AG04449 (cell line): Measurements from ENCODE around the gene SLF2.

Experiments used
- CTCF ChIA-PET: fragments of 350-600 bp; formaldehyde crosslinking; extraction: SDS; loops from one replicate; lab custom pipeline; 2021; ENCODE audit warnings: antibody characterized with exemption; lab: Yijun Ruan, JAX
- POLR2A ChIA-PET: fragments of 400-600, 350-600 bp; formaldehyde crosslinking; extraction: SDS; loops from one replicate; lab custom pipeline; 2020; ENCODE audit warnings: antibody characterized with exemption, inconsistent platforms; lab: Yijun Ruan, JAX
- DNase-seq: peaks from one replicate; pipeline ENCODE4 v3.0.0-alpha.2; 2010; ENCODE audit warnings: low read depth, low spot score
- H3K4me3 ChIP-seq: 2 replicates; pipeline ENCODE4 v1.5.1; 2011; ENCODE audit warnings: low read depth, mild to moderate bottlenecking, control low read depth, low read length
- TF ChIP-seq, protein P1 (sequence below): IDR thresholded peaks from one replicate; pipeline ENCODE4 v1.5.1; 2011; ENCODE audit warnings: mild to moderate bottlenecking, moderate library complexity, low read length, control low read depth, inconsistent platforms; ENCODE audit not compliant: insufficient read depth; ENCODE audit errors: missing control alignments

Gene SLF2, protein sequence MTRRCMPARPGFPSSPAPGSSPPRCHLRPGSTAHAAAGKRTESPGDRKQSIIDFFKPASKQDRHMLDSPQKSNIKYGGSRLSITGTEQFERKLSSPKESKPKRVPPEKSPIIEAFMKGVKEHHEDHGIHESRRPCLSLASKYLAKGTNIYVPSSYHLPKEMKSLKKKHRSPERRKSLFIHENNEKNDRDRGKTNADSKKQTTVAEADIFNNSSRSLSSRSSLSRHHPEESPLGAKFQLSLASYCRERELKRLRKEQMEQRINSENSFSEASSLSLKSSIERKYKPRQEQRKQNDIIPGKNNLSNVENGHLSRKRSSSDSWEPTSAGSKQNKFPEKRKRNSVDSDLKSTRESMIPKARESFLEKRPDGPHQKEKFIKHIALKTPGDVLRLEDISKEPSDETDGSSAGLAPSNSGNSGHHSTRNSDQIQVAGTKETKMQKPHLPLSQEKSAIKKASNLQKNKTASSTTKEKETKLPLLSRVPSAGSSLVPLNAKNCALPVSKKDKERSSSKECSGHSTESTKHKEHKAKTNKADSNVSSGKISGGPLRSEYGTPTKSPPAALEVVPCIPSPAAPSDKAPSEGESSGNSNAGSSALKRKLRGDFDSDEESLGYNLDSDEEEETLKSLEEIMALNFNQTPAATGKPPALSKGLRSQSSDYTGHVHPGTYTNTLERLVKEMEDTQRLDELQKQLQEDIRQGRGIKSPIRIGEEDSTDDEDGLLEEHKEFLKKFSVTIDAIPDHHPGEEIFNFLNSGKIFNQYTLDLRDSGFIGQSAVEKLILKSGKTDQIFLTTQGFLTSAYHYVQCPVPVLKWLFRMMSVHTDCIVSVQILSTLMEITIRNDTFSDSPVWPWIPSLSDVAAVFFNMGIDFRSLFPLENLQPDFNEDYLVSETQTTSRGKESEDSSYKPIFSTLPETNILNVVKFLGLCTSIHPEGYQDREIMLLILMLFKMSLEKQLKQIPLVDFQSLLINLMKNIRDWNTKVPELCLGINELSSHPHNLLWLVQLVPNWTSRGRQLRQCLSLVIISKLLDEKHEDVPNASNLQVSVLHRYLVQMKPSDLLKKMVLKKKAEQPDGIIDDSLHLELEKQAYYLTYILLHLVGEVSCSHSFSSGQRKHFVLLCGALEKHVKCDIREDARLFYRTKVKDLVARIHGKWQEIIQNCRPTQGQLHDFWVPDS

DNA sequence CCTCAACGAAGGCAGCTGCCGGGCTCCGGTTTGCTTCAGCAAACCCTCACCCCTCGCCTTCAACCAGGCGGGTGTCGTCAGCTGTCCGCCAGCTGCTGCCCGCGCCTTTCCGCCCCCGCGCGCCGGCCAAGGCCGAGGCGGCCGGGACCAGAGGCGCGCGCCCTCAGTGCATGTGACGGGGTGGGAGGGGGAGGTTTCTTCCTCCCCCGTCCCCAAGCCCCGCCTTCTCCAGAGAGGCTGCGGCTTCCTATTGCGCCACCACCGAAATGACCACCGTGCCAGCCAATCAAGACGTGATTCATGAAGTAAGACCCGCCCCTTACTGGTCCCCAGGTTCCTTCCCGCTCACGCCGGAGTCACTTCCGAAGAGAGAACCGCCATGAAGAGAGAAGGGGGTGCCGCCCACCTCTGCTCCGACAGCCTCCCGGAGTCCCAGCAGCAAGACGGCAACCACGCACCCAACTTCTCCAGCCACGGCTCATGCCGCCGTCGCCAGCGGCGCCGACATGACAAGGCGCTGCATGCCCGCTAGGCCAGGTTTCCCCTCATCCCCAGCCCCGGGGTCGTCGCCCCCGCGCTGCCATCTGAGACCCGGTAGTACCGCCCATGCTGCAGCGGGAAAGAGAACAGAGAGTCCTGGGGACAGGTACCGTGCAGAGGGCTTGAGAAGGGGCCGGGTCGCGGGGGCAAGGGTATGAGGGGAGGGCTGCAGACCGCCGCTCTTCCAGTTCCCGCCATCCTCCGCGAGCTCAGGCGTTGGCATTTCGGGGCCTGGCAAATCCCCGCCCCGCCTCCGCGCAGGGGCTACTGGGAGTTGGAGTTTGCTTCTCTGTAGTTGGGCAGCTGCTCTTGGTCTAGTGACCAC lies at the start of gene SLF2:
TSS of gene SLF2 (plus strand) at position 359 of the 865 bp plus-strand sequence. CDS start at position 507, 148 bp downstream.
- ChIA-PET CTCF (interaction anchor here (0.6 to 1.6 kb wide), 5 partner anchors 9 to 350 kb away, joined by 3 to 5 read pairs (median 3); no protein-coding TSS in a partner anchor), POLR2A (interaction anchor here (0.5 to 1.3 kb wide), 3 partner anchors 23 to 96 kb away, joined by 3 read pairs; no protein-coding TSS in a partner anchor)
- peak within 1 kb of the TSS; percentile 97 for H3K4me3 ChIP-seq
- TF ChIP-seq, protein P1, sequence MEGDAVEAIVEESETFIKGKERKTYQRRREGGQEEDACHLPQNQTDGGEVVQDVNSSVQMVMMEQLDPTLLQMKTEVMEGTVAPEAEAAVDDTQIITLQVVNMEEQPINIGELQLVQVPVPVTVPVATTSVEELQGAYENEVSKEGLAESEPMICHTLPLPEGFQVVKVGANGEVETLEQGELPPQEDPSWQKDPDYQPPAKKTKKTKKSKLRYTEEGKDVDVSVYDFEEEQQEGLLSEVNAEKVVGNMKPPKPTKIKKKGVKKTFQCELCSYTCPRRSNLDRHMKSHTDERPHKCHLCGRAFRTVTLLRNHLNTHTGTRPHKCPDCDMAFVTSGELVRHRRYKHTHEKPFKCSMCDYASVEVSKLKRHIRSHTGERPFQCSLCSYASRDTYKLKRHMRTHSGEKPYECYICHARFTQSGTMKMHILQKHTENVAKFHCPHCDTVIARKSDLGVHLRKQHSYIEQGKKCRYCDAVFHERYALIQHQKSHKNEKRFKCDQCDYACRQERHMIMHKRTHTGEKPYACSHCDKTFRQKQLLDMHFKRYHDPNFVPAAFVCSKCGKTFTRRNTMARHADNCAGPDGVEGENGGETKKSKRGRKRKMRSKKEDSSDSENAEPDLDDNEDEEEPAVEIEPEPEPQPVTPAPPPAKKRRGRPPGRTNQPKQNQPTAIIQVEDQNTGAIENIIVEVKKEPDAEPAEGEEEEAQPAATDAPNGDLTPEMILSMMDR, result no peak
- peak; percentile 89 for DNase-seq

DNA sequence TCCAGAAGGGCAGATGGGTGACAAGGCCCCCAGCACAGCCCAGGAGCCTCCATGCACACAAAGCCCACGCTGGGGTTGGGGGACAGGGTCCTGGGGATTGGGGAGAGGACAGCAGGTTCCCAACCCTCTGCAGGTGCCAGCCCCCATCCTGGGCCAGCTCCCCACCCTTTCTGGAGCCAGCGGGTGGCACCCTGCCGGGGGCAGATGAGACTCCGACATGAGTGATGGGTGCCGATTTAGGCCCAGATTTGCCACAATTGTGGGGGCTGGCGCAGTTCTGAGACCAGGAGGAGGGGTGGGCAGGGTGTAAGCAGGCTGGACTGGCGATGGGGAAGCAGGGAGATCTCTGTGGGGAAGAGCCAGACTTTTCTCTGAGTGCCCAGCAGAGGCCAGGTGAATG lies 49.3 kb upstream of the SLF2 start:
- CTCF ChIA-PET, result interaction anchor here (1.8 kb wide), 1 partner anchor 8 kb away, joined by 7 read pairs; no protein-coding TSS in a partner anchor
- TF ChIP-seq, protein P1, result no peak
- DNase-seq, result no peak
- H3K4me3 ChIP-seq, result no peak overlapping the region
- POLR2A ChIA-PET, result no interaction called here

DNA sequence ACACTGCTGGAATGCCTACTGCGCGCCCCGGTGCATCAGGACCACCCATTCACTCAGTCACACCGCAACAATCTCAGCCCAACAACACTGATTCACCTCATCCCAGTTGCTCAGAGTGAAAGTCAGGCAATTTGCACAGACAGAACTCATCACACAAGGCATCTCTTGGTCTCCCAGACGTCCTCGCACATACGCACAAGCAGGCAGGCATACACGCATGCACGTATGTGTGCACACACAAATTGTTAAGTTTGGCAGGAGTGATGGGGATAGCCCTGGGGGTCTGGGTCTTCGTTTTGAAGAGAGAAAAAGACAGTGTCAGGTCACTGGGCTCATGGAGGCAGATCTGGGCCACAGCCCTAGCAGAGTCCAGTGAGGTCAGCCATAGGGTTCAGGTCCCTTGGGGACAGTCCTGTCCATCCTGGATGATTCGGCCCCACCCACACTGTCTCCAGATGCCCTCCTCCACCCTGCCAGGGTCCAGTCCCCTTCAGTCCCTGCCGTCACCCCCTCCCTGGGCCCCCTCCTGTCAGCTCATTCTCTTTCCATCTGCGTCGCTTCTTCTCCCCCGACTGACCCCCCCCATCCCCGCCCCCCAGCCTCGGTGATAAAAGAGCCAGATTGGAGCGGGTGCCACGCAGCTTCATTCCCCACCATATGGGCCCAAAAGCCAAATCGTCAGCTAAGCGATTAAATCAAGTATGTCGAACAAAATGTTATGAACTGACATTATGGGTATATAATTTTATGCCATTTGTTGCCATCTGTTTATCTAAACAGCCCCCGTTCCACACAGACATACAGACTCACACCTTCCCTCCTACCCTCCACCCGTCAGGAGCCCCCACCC lies 48.5 kb upstream of the SLF2 start:
- CTCF ChIA-PET, result interaction anchor here (5.6 kb wide), 1 partner anchor 14 kb away, joined by 32 read pairs; no protein-coding TSS in a partner anchor
- no peak overlapping the region for H3K4me3 ChIP-seq
- POLR2A ChIA-PET, result no interaction called here
- DNase-seq, result no peak
- TF ChIP-seq, protein P1, result no peak

DNA sequence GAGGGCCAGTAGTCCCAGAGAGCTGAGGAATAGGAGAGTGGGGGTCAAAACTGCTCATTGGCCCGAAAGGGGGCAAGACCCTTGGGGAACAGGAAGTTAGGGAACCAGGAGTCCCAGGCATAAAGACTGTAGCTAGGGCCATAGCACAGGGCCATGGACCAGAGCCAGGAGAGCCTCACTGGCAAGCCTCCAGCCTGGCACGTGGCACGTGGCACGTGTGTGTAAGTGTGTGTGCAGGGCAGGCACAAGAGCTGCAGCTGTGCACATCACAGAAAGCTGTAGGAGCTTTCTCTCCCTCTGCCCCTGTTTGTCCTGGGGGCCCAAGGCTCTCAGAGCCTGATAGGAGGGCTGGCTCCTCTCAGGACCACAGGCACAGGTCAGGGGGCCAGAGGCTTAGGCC lies 47.8 kb upstream of the SLF2 start:
- POLR2A ChIA-PET, result no interaction called here
- TF ChIP-seq, protein P1, result no peak
- DNase-seq, result no peak
- no peak overlapping the region for H3K4me3 ChIP-seq
- CTCF ChIA-PET, result interaction anchor here (5.6 kb wide), 1 partner anchor 13 kb away, joined by 32 read pairs; no protein-coding TSS in a partner anchor

DNA sequence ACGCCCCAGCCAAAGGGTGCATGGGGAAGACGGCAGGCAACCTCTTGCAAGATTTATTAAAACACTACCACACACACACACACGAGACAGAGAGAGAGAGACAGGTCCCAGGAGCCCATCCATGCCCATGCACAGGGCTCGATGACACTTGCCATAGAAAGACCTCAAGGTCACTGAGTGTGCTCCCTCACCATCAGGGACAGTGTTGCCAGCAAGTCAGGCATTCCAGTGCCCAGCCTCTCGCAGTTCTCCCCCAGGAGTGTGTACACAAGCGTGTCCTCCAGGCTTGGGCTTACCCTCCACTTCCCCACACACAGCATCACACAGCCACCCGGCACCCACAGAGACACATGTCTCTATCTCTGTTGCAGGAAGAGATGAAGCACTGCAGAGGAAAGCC lies 46.8 kb upstream of the SLF2 start:
- ChIA-PET POLR2A (no interaction called here), CTCF (interaction anchor here (5.6 kb wide), 1 partner anchor 12 kb away, joined by 32 read pairs; no protein-coding TSS in a partner anchor)
- no peak overlapping the region for H3K4me3 ChIP-seq
- no peak for DNase-seq
- TF ChIP-seq, protein P1, result no peak
